SK-N-SH (cell line): ENCODE results near the gene GUCA1A. TPM values are rescaled to one million over a fixed set of nuclear protein-coding genes. Genes with fewer than 3 reads are reported as not detected.

ENCODE experiments used
- CTCF ChIA-PET: fragments of 300-600, 350-600 bp; formaldehyde crosslinking; extraction: SDS; loops from one replicate; lab custom pipeline; 2021; lab: Yijun Ruan, JAX
- POLR2A ChIA-PET: fragments of 350-600 bp; sonication (Branson Sonifier 250); formaldehyde crosslinking; extraction: SDS; loops from one replicate; lab custom pipeline; 2020; ENCODE audit warnings: antibody characterized with exemption, inconsistent platforms; lab: Yijun Ruan, JAX
- DNase-seq: peaks from one replicate; pipeline ENCODE4 v3.0.0; 2012
- H2AFZ ChIP-seq: fragments of 200-600 bp; sonication (generic); 2 replicates; pipeline ENCODE4 v1.8.1; 2016; ENCODE audit warnings: antibody characterized with exemption, mild to moderate bottlenecking, low read depth
- H3F3A ChIP-seq: fragments of 200-600 bp; sonication (generic); replicated peaks from 2 replicates; pipeline ENCODE3; 2016; ENCODE audit warnings: antibody characterized with exemption, mild to moderate bottlenecking; ENCODE audit not compliant: insufficient read depth
- H3K27ac ChIP-seq, 2 experiments: fragments of 200-500 bp in 1 of 2; fragments of 200-600 bp in 1 of 2; sonication (Bioruptor generic) in 1 of 2; sonication (generic), shearing (Covaris generic) in 1 of 2; 2 replicates each; pipeline versions ENCODE4 v1.5.1 to v1.6.1; 2014 to 2016; ENCODE audit warnings: low read depth in 2 of 2, inconsistent platforms in 1 of 2, low read length in 1 of 2, mild to moderate bottlenecking in 1 of 2, mixed read lengths in 1 of 2
- H3K27me3 ChIP-seq: fragments of 200-600 bp; sonication (generic), shearing (Covaris generic); 2 replicates; pipeline ENCODE4 v1.6.1; 2016; ENCODE audit warnings: mixed run types; ENCODE audit not compliant: insufficient read depth
- H3K36me3 ChIP-seq, 2 experiments: fragments of 200-500 bp in 1 of 2; fragments of 200-600 bp in 1 of 2; sonication (Bioruptor generic) in 1 of 2; sonication (generic) in 1 of 2; replicated peaks in 1 of 2; 2 replicates each; pipeline versions ENCODE3 to v1.5.1; 2014 to 2016; ENCODE audit warnings: low read length in 1 of 2, mild to moderate bottlenecking in 1 of 2; ENCODE audit not compliant: insufficient read depth in 2 of 2, control insufficient read depth in 1 of 2
- H3K4me1 ChIP-seq, 2 experiments: fragments of 200-500 bp in 1 of 2; fragments of 200-600 bp in 1 of 2; sonication (Bioruptor generic) in 1 of 2; sonication (generic), shearing (Covaris generic) in 1 of 2; 2 replicates each; pipeline versions ENCODE4 v1.5.1 to v1.6.1; 2014 to 2016; ENCODE audit warnings: low read depth in 1 of 2, low read length in 1 of 2, mixed run types in 1 of 2; ENCODE audit not compliant: insufficient read depth in 2 of 2, control insufficient read depth in 1 of 2
- H3K4me2 ChIP-seq: fragments of 200-600 bp; sonication (generic), shearing (Covaris generic); 2 replicates; pipeline ENCODE4 v1.6.1; 2017; ENCODE audit warnings: mixed run types
- H3K4me3 ChIP-seq, 2 experiments: fragments of 200-500 bp in 1 of 2; fragments of 200-600 bp in 1 of 2; sonication (Bioruptor generic) in 1 of 2; sonication (generic), shearing (Covaris generic) in 1 of 2; 2 replicates each; pipeline versions ENCODE4 v1.5.1 to v1.8.1; 2014 to 2016; ENCODE audit warnings: low read depth in 2 of 2, inconsistent platforms in 1 of 2, low read length in 1 of 2, mild to moderate bottlenecking in 1 of 2, mixed read lengths in 1 of 2, moderate library complexity in 1 of 2
- H3K79me2 ChIP-seq: fragments of 200-600 bp; sonication (generic); 2 replicates; pipeline ENCODE4 v1.8.1; 2017; ENCODE audit warnings: mild to moderate bottlenecking; ENCODE audit not compliant: insufficient read depth
- H3K9ac ChIP-seq: fragments of 200-600 bp; sonication (generic); 2 replicates; pipeline ENCODE4 v1.6.1; 2017; ENCODE audit warnings: mixed run types
- H3K9me2 ChIP-seq: fragments of 200-600 bp; sonication (generic); 2 replicates; pipeline ENCODE4 v1.6.1; 2017; ENCODE audit warnings: mixed run types
- H3K9me3 ChIP-seq: fragments of 200-600 bp; sonication (generic); 2 replicates; pipeline ENCODE4 v1.6.1; 2017; ENCODE audit warnings: mixed run types, mild to moderate bottlenecking, moderate library complexity
- H4K20me1 ChIP-seq: fragments of 200-600 bp; sonication (generic); 2 replicates; pipeline ENCODE4 v1.6.1; 2017; ENCODE audit warnings: mild to moderate bottlenecking, mixed run types; ENCODE audit not compliant: insufficient read depth
- EZH2phosphoT487 ChIP-seq: fragments of 200-600 bp; sonication (generic); IDR thresholded peaks from 2 replicates; pipeline ENCODE4 v1.6.1; 2017; ENCODE audit warnings: low read depth, mixed run types, mild to moderate bottlenecking, antibody characterized with exemption, moderate library complexity, borderline replicate concordance
- FOSL2 ChIP-seq: IDR thresholded peaks from 2 replicates; pipeline ENCODE4 v1.4.0; 2012; ENCODE audit warnings: low read depth, mild to moderate bottlenecking, moderate library complexity, borderline replicate concordance
- FOXM1 ChIP-seq: IDR thresholded peaks from 2 replicates; pipeline ENCODE4 v1.4.0; 2012; ENCODE audit warnings: low read depth, mild to moderate bottlenecking
- GATA2 ChIP-seq: sonication (generic); formaldehyde crosslinking; IDR thresholded peaks from 2 replicates; pipeline ENCODE4 v1.5.0; 2020; ENCODE audit warnings: mild to moderate bottlenecking, missing genetic modification reagents
- JUND ChIP-seq: IDR thresholded peaks from 2 replicates; pipeline ENCODE4 v1.4.0; 2012
- MEF2A ChIP-seq: IDR thresholded peaks from 2 replicates; pipeline ENCODE4 v1.4.0; 2012; ENCODE audit warnings: low read depth, borderline replicate concordance
- POLR2AphosphoS5 ChIP-seq: IDR thresholded peaks from 2 replicates; pipeline ENCODE4 v1.6.1; 2012; ENCODE audit warnings: low read depth, low read length
- RAD21 ChIP-seq: IDR thresholded peaks from 2 replicates; pipeline ENCODE4 v1.6.1; 2012; ENCODE audit warnings: mild to moderate bottlenecking, low read length
- RFX5 ChIP-seq: IDR thresholded peaks from 2 replicates; pipeline ENCODE4 v1.6.1; 2012; ENCODE audit warnings: mild to moderate bottlenecking, improper control_type of control experiment, low read length
- RXRA ChIP-seq: IDR thresholded peaks from 2 replicates; pipeline ENCODE4 v1.4.0; 2012; ENCODE audit warnings: low read depth, mild to moderate bottlenecking, borderline replicate concordance
- SIN3A ChIP-seq: IDR thresholded peaks from 2 replicates; pipeline ENCODE4 v1.6.1; 2012; ENCODE audit warnings: low read depth, mild to moderate bottlenecking, low read length, moderate library complexity, borderline replicate concordance
- TAF1 ChIP-seq: IDR thresholded peaks from 2 replicates; pipeline ENCODE4 v1.6.1; 2012; ENCODE audit warnings: low read depth, mild to moderate bottlenecking, low read length, moderate library complexity, borderline replicate concordance
- TEAD4 ChIP-seq: IDR thresholded peaks from 2 replicates; pipeline ENCODE4 v1.4.0; 2012; ENCODE audit warnings: mild to moderate bottlenecking, borderline replicate concordance; ENCODE audit not compliant: insufficient read depth
- WGBS: methylation state at CpG from one replicate; pipeline ENCODE4 v1.1.6; 2017; ENCODE audit warnings: low lambda C conversion rate; 5-methylcytosine and 5-hydroxymethylcytosine counted together
- polyA plus RNA-seq, 3 experiments: library from polyadenylated mRNA; depleted of rRNA; stranded (reverse); fragments of >200 nt; gene quantifications; 2 replicates each; pipeline ENCODE4 v1.2.3, GENCODE V29; 2012
- TF ChIP-seq, protein P1 (sequence below): fragments of 150-350 bp; IDR thresholded peaks from 2 replicates; pipeline ENCODE4 v1.6.1; 2016; ENCODE audit warnings: mild to moderate bottlenecking, low read depth, low read length
- TF ChIP-seq, protein P2 (sequence below): IDR thresholded peaks from 2 replicates; pipeline ENCODE4; 2012
- TF ChIP-seq, protein P3 (sequence below): IDR thresholded peaks from 2 replicates; pipeline ENCODE4 v1.4.0; 2012; ENCODE audit warnings: low read depth, borderline replicate concordance
- TF ChIP-seq, protein P4 (sequence below): fragments of 200-600 bp; sonication (generic); IDR thresholded peaks from 2 replicates; pipeline ENCODE4 v1.6.1; 2017; ENCODE audit warnings: antibody characterized with exemption, mild to moderate bottlenecking, moderate library complexity
- TF ChIP-seq, protein P5 (sequence below): fragments of 150-350 bp; IDR thresholded peaks from 2 replicates; pipeline ENCODE4 v1.6.1; 2017; ENCODE audit warnings: antibody characterized with exemption, low read length, low read depth, borderline replicate concordance

The GUCA1A gene
- polyA plus RNA-seq, 1 of the 3 experiments (the other 2 are of a cell fraction) = 0.77 TPM

DNA sequence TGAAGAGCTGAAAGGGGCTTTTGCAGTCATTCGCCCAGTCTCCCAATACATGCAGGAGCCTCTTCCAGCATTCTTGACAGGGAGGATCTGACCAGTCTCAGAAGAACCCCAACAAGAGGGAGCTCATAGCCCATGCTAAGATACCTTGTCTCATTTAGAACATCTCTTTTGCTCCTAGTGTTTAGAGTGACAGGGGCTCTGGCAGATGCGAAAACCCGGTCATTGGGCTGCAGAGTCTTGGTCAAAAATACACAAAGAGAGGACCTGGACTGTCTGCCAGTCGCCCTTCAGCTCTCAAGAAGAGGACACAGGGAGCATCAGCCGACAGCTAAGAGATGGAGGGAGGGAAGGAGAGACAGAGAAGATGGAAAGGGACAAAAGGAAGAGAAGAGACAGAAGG, 20.9 kb downstream of the GUCA1A start:
- no peak for DNase-seq
- no peak overlapping the region for H3K9ac ChIP-seq
- H3K9me3 ChIP-seq = no peaks in the 10 kb centered on the region
- POLR2A ChIA-PET = interaction anchor here (1.0 kb wide), 1 partner anchor 15 kb away, joined by 3 read pairs; no protein-coding TSS in a partner anchor
- no peaks in the 10 kb centered on the region for H4K20me1 ChIP-seq
- CTCF ChIA-PET = interaction anchor here (1.0 to 2.2 kb wide), 3 partner anchors 20 to 353 kb away, joined by 4 to 8 read pairs (median 4); no protein-coding TSS in a partner anchor
- TF ChIP-seq FOXM1 (no peak), SIN3A (no peak), EZH2phosphoT487 (no peak), TAF1 (no peak), RFX5 (no peak), RAD21 (no peak), JUND (no peak), POLR2AphosphoS5 (no peak), FOSL2 (no peak), MEF2A (no peak), TEAD4 (no peak), RXRA (no peak), GATA2 (CRISPR knock-in tag) (no peak)
- TF ChIP-seq, protein P1, sequence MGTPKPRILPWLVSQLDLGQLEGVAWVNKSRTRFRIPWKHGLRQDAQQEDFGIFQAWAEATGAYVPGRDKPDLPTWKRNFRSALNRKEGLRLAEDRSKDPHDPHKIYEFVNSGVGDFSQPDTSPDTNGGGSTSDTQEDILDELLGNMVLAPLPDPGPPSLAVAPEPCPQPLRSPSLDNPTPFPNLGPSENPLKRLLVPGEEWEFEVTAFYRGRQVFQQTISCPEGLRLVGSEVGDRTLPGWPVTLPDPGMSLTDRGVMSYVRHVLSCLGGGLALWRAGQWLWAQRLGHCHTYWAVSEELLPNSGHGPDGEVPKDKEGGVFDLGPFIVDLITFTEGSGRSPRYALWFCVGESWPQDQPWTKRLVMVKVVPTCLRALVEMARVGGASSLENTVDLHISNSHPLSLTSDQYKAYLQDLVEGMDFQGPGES = no peak
- TF ChIP-seq, protein P2, sequence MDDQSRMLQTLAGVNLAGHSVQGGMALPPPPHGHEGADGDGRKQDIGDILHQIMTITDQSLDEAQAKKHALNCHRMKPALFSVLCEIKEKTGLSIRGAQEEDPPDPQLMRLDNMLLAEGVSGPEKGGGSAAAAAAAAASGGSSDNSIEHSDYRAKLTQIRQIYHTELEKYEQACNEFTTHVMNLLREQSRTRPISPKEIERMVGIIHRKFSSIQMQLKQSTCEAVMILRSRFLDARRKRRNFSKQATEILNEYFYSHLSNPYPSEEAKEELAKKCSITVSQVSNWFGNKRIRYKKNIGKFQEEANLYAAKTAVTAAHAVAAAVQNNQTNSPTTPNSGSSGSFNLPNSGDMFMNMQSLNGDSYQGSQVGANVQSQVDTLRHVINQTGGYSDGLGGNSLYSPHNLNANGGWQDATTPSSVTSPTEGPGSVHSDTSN = no peak
- TF ChIP-seq, protein P3, sequence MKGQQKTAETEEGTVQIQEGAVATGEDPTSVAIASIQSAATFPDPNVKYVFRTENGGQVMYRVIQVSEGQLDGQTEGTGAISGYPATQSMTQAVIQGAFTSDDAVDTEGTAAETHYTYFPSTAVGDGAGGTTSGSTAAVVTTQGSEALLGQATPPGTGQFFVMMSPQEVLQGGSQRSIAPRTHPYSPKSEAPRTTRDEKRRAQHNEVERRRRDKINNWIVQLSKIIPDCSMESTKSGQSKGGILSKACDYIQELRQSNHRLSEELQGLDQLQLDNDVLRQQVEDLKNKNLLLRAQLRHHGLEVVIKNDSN = no peak
- TF ChIP-seq, protein P4, sequence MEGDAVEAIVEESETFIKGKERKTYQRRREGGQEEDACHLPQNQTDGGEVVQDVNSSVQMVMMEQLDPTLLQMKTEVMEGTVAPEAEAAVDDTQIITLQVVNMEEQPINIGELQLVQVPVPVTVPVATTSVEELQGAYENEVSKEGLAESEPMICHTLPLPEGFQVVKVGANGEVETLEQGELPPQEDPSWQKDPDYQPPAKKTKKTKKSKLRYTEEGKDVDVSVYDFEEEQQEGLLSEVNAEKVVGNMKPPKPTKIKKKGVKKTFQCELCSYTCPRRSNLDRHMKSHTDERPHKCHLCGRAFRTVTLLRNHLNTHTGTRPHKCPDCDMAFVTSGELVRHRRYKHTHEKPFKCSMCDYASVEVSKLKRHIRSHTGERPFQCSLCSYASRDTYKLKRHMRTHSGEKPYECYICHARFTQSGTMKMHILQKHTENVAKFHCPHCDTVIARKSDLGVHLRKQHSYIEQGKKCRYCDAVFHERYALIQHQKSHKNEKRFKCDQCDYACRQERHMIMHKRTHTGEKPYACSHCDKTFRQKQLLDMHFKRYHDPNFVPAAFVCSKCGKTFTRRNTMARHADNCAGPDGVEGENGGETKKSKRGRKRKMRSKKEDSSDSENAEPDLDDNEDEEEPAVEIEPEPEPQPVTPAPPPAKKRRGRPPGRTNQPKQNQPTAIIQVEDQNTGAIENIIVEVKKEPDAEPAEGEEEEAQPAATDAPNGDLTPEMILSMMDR = no peak
- TF ChIP-seq, protein P5, sequence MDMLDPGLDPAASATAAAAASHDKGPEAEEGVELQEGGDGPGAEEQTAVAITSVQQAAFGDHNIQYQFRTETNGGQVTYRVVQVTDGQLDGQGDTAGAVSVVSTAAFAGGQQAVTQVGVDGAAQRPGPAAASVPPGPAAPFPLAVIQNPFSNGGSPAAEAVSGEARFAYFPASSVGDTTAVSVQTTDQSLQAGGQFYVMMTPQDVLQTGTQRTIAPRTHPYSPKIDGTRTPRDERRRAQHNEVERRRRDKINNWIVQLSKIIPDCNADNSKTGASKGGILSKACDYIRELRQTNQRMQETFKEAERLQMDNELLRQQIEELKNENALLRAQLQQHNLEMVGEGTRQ = no peak
- peaks cover 41% of the 10 kb centered on the region for H3F3A ChIP-seq
- 98% methylated on average over 5 of the region's 5 CpGs for WGBS
- H2AFZ ChIP-seq = no peak overlapping the region
- no peaks in the 10 kb centered on the region for H3K36me3 ChIP-seq
- H3K9me2 ChIP-seq = no peaks in the 10 kb centered on the region
- no peaks in the 10 kb centered on the region for H3K79me2 ChIP-seq
- no peak overlapping the region for H3K4me2 ChIP-seq
- H3K27me3 ChIP-seq = no peaks in the 10 kb centered on the region
- no peak overlapping the region for H3K4me3 ChIP-seq
- H3K4me1 ChIP-seq = peaks cover 5 to 20% of the 10 kb centered on the region in 2 experiments; a peak in 3 of 4 replicates
- peak overlapping the region; percentile 12 to 69; a peak in 2 of 4 replicates for H3K27ac ChIP-seq
